BE2C (cell line): ENCODE data around the gene RHOU.

ENCODE experiments used
- DNase-seq: peaks from one replicate; pipeline ENCODE4 v3.0.0-alpha.2; 2020
- H3K27me3 ChIP-seq: fragments of 250-450 bp; sonication (Bioruptor Pico); 2 replicates; pipeline ENCODE4 v1.5.1; 2020; ENCODE audit warnings: mild to moderate bottlenecking
- H3K36me3 ChIP-seq: fragments of 250-450 bp; sonication (Bioruptor Pico); 2 replicates; pipeline ENCODE4 v1.5.1; 2020; ENCODE audit warnings: mild to moderate bottlenecking
- H3K4me1 ChIP-seq: fragments of 250-450 bp; sonication (Bioruptor Pico); 2 replicates; pipeline ENCODE4 v1.5.1; 2020
- H3K4me3 ChIP-seq: 2 replicates; pipeline ENCODE4 v1.5.1; 2011; ENCODE audit warnings: low read depth, low read length
- H3K9me3 ChIP-seq: fragments of 250-450 bp; sonication (Bioruptor Pico); 2 replicates; pipeline ENCODE4 v1.5.1; 2020
- CTCF ChIP-seq: IDR thresholded peaks from 2 replicates; pipeline ENCODE4 v1.5.1; 2012; ENCODE audit warnings: mild to moderate bottlenecking, low read depth, low read length

The RHOU gene

DNA sequence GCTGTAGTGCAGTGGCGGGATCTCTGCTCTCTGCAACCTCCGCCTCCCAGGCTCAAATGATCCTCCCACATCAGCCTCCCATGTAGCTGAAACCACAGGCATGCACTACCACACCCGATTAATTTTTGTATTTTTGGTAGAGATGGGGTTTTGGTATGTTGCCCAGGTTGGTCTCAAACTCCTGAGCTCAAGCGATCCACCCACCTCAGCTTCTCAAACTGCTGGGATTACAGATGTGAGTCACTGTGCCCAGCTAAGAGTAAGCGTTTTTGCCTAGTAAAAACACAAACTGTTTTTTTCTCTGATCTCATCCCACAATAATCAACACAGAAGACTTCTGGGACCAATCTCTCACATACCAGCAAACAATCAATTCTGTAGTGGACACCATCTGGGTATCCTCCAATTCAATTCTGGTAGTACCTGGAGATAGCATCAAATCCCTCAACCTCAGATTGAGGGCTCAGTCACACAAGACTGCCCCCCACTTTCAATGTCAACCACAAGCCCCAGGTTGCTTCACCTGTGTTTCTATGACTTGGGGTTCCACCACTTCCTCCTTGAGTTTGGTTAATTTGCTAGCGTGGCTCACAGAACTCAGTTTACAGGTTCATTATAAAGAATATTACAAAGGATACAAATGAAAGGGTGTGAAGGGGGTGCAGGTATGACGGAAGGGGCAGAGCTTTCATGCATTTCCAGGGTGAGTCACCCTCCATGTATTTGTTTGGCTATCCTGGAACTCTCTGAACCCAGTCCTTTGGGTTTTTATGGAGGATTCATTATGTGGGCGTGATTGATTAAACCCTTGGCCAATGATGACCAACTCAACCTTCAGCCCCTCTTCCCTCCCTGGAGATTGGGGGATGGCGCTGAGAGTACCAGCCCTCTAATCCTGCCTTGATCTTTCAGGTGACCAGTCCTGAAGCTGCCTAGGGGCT, 40.0 kb upstream of the RHOU start:
- Histone ChIP-seq H3K4me3 (no peak overlapping the region), H3K27me3 (no peaks in the 10 kb centered on the region), H3K4me1 (peaks cover 8% of the 10 kb centered on the region), H3K9me3 (no peaks in the 10 kb centered on the region), H3K36me3 (no peaks in the 10 kb centered on the region)
- no peak for DNase-seq
- no peak for TF ChIP-seq CTCF

GRCh38 chr1:228697207-228698016, 37.9 kb upstream of the RHOU start:
- DNase-seq, result peak; percentile 66
- Histone ChIP-seq H3K4me3 (no peak overlapping the region), H3K4me1 (peaks cover 8% of the 10 kb centered on the region), H3K9me3 (no peaks in the 10 kb centered on the region), H3K36me3 (no peaks in the 10 kb centered on the region), H3K27me3 (no peaks in the 10 kb centered on the region)
- no peak for TF ChIP-seq CTCF

- Histone ChIP-seq H3K36me3 (no peaks in the 10 kb centered on the region), H3K9me3 (no peaks in the 10 kb centered on the region)
- no peak for TF ChIP-seq CTCF
Observed at GRCh38 chr1:228698017-228698329, 37.3 kb upstream of the RHOU start.

DNA sequence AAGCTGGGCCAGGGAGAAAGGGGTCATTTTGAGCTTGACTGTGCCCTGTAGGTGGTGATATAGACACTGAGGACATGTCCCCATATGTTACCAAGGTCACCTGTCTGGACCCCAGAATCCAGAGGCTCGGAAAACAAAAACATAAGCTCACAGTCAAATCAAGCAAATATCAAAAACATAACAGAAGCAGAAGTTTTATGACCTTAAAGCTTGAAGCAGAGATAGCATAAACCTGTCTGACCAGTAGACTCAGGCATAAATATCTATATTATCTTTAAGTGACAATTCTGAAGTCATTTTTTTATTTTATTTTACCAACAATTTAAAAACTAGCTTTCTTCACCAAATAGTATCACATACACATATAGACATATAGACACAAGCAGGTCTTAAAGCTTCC, 32.8 kb upstream of the RHOU start:
- H3K9me3 ChIP-seq, result no peaks in the 10 kb centered on the region
- H3K27me3 ChIP-seq, result no peaks in the 10 kb centered on the region
- DNase-seq, result no peak
- peaks cover 3% of the 10 kb centered on the region for H3K4me1 ChIP-seq
- no peak for TF ChIP-seq CTCF
- H3K4me3 ChIP-seq, result no peak overlapping the region
- H3K36me3 ChIP-seq, result no peaks in the 10 kb centered on the region

More at GRCh38 chr1:228698017-228698329, 37.3 kb upstream of the RHOU start:
- no peaks in the 10 kb centered on the region for H3K27me3 ChIP-seq
- no peak overlapping the region for H3K4me3 ChIP-seq
- DNase-seq, result no peak
- peaks cover 8% of the 10 kb centered on the region for H3K4me1 ChIP-seq

DNA sequence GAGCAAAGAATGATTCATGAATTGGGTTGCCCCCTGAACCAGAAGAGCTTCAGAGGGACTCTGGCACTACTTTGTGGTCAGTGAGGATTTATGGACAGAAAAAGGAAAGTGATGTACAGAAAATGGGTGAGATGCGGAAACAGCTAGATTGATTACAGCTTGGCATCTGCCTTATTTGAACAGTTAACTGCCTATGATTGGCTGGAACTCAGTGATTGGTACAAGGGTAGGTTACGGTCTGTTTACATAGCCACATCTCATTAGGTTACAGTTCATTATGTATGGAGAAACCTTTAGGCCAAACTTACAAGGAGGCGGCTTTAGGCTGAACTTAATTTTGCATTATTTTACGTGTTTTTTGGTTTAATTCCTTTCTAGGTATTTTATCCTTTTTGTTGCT, 29.0 kb upstream of the RHOU start:
- H3K36me3 ChIP-seq, result no peaks in the 10 kb centered on the region
- H3K4me3 ChIP-seq, result no peak overlapping the region
- no peak for DNase-seq
- TF ChIP-seq CTCF, result no peak
- no peaks in the 10 kb centered on the region for H3K9me3 ChIP-seq
- no peaks in the 10 kb centered on the region for H3K4me1 ChIP-seq
- no peaks in the 10 kb centered on the region for H3K27me3 ChIP-seq

DNA sequence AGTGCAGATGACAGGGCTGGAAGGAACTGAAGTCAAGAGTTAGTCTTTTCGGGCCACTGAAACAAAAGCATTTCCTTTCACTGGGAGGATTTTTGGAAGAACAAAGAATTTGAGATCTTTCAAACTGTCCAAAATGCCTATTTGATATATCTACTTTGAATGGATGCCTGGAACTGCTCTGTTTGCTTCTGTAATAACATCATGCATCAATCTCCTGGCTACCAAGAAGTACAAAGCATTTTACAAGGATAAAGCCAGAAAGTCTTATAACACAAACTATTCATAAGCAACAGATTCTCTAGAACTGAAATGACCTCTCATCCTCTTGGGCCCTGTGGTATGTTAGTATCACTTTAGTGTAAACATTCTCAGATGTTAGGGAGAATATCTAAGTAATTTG, 18.2 kb upstream of the RHOU start:
- no peak overlapping the region for H3K4me3 ChIP-seq
- H3K27me3 ChIP-seq, result no peaks in the 10 kb centered on the region
- DNase-seq, result no peak
- H3K4me1 ChIP-seq, result no peaks in the 10 kb centered on the region
- no peaks in the 10 kb centered on the region for H3K36me3 ChIP-seq
- H3K9me3 ChIP-seq, result no peaks in the 10 kb centered on the region
- no peak for TF ChIP-seq CTCF
